HG03469 (cell line): ENCODE measurements around the gene PRIM1.
"Not testable (repeated sequence)": the region's sequence is repeated elsewhere in the genome, so short reads cannot be mapped to it uniquely, and the experiment has no call there.

ENCODE experiments used
- ATAC-seq: cut with Tn5 transposase; IDR thresholded peaks from one replicate; pipeline ENCODE4 v1.9.1; 2021; ENCODE audit warnings: mild to moderate bottlenecking, moderate library complexity, moderate number of reproducible peaks; ENCODE audit not compliant: unreplicated experiment

Gene PRIM1

DNA sequence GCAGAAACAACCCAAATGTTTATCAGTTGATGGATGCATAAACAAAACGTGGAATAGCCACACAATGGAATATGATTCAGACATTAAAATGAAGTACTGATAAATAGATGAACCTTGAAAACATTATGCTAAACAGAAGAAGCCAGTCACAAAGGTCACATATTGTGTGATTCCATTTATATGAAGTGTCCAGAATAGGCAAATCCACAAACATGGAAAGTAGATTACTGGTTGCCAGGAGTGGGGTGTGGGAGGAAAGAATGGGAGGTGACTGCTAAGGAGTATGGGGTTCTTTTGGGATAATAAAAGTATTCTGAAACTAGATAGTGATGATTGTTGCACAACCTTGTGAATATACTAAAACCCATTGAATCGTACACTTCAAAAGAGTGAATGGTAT, 9.7 kb upstream of the PRIM1 start:
- no peak for ATAC-seq

DNA sequence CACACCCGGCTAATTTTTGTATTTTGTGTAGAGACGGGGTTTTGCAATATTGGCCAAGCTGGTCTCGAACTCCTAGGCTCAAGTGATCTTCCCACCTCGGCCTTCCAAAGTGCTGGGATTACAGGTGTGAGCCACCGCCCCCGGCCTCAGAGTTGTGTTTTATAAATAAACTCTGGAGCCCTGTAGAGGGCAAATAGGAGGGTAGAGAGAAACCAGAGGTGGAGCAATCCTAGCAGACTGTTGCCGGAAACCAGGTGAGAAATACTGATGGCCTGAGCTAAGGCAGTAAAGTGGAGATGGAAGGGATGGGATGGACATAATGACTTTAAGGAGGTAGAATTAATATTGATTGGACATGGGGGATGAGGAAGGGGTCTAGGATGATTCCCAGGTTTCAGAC, 8.3 kb upstream of the PRIM1 start:
- no peak for ATAC-seq

DNA sequence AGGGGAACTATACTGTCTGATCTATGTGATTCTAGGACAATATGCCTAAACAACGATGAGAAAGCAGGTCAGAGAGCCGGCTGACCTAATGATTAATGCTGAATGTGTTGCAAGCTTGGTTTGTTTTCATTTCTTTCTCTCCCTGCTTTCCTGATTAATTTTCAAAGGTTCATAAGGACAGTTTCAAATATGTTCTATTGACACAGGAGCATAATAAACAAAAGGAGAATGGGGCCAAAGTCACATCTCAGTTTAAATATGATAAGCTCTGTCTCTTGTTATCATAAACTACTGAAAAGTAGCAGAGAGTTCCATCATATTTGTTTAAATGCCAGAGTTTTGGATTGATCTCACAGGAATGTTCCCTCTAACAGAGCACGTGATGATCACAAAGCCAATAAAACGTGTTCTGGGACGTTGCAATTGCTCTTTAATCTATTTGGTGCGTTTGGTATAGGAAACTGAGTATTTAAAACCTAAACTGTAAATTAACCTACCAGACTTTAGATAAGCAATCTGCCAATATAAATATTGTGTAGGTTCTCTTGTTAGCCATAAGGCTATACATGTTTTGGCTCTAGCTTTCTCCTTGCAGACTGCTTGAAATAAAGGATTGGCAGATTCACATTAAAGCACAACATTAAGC, 7.3 kb upstream of the PRIM1 start:
- ATAC-seq, result no peak

DNA sequence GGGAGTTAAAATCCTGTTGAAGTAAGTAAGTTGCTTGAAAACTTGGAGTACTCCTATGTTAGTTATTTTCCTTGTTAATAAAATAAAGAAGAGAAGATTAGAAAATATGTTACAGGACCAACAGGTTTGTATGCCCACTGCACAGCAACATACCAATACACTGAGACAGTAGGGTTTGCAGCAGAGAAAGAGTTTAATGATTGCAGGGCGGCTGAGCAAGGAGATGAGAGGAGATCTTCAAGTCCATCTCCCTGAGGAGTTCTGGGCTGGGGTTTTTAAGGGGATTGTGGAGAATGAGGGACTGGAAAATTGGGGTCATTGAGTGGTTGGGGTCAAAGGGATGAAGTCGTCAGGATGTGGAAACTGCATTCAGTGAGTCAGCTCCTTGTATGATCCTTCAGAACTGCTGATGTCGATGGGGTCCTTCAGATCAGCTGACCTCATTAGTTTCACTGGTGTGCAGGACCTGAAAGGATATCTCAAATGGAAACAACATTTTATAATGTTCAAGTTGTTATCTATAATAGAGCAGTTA, 6.7 kb upstream of the PRIM1 start:
- ATAC-seq, result no peak

DNA sequence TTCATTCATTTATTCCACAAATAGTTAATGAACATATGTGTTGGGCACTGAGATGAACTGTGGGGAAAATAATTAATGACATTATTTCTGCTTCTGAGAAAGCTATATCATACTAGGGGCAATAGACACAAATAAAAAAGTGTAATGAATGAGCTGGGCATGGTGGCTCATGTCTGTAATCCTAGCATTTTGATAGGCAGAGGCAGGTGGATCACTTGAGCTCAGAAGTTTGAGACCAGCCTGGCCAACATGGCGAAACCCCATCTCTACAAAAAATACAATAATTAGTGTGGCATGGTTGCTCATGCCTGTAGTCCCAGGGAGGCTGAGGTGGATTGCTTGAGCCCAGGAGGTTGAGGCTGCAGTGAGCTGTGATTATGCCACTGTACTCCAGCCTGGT, 5.8 kb upstream of the PRIM1 start:
- ATAC-seq, result not testable (repeated sequence)

DNA sequence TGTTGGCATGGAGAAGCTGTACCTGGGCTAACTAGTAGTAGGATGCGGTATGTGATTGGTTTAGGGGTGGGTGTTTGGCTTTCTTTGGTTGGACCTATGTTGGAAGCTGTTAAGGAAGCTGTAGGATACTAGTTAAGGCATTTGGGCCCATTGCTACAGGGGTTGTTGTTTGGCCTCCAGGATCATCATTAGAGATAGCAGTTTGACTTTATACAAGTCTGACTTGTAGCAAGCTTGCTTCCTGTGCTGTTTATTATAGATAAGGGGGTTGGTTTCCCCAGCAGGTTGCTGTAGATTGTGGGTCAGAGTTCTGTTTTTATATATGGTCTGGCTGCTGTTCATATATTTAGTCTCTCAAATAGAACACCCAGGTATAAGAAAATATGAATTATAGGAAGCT, 1.4 kb upstream of the PRIM1 start:
- ATAC-seq, result no peak

DNA sequence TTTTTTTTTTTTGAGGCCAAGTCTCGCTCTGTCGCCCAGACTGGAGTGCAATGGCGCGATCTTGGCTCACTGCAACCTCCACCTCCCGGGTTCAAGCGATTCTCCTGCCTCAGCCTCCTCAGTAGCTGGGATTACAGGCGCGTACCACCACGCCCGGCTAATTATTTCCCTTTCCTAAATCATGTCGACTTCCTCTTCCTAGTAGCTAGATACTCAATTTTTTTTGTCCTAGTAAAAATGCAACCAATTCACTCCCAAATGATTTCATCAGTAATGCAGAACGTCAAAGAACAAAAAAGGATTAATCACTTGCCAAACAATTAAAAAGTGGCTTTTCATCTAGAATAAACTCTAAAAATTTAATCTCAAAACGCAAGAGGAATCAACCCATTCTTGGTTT, 1.5 kb downstream of the PRIM1 start:
- ATAC-seq, result not testable (repeated sequence)

DNA sequence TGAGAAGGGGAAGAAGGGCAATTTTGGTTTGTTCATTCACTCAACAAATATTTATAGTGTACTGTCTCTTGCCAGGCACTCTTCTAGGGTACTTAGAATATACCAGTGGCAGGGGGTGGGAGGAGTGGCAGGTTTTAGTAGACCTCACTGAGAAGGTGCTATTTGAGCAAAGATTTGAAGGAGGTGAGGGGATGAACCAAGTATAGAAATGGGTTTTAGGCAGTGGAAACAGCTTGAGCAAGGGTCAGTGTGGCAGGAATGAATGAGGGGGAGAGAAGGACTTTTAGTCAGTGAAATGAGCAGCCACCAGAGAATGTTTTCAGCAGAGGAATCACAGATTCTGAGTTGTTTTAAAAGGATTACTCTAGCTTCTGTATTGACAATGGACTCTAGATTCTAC, 2.3 kb downstream of the PRIM1 start:
- no peak for ATAC-seq

DNA sequence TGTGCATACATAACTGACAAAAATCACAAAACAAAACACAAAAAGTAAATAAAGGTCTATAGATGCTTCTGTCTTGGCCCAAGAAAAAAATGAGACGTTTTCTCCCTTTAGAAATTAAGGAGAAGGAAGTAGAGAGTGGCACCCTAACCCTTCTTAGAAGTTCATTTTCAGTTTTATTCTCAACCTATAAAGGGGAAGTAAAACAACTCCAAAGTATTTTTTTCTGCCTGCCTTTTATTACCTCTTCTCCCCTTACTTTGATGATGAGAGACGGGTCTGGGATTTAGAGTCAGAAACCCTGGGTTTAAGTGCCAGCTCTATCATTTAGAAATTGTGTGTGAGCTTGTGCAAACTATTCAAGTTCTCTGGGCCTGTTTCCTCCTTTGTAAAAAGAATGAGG, 2.8 kb downstream of the PRIM1 start:
- ATAC-seq, result no peak

DNA sequence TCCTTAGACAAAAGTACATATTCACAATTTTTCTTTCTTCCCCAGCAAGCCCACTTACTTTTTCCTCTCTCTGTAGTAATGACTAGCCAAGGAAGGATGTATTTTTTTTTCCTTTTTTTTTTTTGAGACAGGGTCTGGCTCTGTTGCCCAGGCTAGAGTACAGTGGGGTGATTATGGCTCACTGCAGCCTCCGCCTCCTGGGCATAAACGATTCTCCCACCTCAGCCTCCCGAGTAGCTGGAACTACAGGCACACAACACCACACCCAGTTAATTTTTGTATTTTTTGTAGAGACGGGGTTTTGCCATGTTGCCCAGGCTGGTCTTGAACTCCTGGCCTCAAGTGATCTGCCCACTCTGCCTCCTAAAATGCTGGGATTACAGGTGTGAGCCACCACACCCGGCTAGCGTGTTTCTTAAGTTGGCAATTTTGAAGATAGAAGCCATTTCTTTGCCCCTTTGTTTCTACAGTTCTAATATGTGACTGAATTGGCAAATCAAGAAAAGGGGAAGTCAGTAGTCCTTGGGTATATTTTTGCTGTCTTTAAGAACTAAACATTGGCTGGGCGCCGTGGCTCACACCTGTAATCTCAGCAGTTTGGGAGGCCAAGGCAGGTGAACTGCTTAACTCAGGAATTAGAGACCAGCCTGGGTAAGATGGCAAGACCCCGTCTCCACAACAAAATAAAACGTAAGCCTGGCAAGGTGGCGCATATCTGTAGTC, 23.8 kb downstream of the PRIM1 start:
- no peak for ATAC-seq

DNA sequence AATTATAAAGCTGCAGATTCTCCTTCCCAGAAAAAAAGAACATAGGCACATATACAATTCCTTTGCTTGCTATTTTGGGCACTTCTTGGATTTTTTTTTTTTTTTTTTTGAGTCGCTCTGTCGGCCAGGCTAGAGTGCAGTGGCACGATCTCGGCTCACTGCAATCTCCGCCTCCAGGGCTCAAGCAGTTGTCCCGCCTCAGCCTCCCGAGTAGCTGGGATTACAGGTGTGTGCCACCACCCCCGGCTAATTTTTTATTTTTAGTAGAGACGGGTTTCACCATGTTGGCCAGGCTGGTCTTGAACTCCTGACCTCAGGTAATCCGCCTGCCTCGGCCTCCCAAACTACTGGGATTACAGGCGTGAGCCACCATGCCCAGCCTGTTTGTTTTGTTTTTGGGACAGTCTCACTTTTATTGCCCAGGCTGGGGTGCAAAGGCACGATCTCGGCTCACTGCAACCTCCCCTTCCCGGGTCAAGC, 25.9 kb downstream of the PRIM1 start:
- ATAC-seq, result not testable (repeated sequence)

DNA sequence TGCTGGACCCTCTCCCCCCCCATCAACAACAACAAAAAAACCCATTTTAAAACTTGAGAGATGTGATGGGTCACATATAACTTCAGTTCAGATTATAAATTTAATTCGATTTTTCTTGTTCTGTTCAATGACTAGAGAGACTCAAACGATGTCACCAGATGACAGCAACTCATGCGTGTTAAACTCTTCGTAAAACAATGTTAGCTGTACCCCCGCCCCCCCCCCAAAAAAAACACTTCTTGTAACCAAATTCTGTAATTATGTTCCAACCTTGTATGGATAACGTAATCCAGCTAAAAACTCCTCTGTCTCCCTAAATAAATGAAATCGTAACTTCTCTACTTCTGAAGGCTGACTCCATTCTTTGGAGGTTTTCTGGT, 26.4 kb downstream of the PRIM1 start:
- no peak for ATAC-seq

DNA sequence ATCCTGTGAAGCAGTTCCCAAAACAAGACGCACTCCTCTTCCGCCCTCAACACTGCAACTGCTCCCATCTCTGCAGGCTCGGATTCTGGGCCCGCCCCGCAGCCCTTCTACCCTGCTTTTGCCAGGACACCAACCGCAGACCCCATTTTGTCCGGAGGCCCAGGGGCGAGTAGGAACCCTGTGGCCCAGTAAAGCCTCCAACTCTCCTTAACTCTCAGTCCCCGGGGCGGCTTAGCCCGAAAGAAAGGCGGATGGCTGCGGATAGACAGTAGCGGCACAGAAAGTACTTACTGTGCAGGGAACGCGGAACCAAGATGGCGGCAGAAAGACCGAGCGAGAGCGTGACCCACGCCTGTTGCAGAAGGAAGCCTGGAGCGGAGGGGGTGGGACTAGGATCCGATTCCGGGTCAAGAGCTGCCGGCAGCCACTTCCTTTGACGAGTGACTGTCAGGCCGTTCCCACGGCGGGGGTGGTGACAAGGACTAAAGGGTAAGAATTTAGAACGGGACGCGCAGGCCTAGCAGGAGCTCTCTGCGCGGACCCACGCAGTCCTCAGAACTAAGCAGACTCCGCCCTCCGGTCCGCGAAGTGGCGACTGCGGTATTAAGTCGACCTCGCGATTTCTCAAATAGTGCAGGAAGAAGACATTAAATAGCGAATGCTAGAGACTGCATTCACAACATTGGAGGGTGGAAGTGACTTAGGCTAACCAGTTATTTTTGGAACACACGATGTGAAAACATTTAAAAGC, 27.0 kb downstream of the PRIM1 start, which contains the start of gene NACA:
Gene NACA (minus strand): TSS at position 328 of the 751 bp plus-strand sequence. CDS start 778 bp downstream, outside the sequence.
- ATAC-seq, result peak; percentile 89

DNA sequence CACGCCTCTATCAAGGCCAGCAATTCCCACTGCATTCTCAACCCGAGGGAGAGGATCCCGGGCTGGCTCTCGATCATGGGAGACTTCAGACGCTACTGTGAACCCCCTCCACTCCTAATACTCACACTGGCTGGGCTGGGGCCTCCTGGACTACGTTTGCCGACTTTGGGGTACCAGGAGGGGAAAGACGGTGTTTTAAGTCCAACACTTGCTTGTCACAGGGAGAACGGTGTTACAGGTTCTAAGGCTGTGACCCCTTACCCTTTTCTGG, 27.5 kb downstream of the PRIM1 start:
- ATAC-seq, result no peak

DNA sequence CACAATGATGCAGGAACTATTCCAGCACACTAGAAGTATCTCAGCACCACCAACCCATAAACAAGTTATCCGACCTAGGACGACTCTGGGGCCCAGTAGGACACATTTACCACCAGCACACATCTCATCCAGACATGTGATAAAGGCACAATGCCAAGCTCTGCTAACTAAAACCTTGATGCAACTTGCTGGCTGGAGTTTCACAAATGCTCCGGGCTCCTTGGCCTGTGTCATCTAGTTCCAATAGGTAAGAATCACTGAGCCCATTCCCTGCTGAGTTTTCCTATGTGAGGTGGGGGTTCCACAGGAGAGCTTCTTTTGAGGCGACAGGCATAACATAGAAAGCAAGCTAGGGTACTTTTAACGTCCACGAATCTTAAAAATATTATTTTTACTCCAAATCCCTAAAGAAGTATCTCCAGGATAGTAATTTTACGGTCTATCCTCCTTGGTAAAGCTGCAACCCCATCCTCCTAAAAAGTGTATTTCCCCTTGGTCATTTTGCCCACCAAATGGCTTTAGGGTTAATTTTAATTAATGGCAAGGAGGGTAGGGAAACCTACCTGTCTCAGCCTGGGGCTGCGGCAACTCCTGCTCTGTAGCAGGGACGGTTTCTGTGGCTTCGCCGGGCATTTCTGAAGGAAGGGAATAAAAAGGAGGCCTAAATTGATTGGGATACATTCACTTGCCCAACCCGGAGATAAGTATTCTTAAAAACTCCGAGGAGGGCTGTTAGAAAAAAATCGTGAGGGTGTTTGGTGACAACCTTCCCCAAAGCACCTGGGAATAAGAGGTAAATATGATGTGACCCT, 28.0 kb downstream of the PRIM1 start:
- ATAC-seq, result no peak

DNA sequence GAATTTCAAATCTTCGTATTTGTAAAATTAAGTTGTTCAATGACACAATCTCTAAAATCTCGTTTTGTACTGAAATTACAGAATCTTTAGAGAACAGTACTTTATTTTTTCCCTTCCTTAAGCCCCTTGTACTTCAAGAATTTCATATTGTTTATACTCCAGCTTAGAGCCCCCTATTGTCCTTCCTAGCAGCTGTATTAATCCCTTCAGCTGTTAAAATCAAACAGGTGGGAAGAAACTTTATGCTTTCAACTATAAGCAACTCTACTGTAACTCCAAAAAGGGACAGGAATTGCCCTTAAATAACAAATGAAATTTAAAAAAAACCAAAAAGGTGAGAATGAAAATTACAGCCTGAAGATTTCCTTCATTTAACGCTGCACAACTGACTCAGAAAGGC, 28.8 kb downstream of the PRIM1 start:
- ATAC-seq, result no peak

DNA sequence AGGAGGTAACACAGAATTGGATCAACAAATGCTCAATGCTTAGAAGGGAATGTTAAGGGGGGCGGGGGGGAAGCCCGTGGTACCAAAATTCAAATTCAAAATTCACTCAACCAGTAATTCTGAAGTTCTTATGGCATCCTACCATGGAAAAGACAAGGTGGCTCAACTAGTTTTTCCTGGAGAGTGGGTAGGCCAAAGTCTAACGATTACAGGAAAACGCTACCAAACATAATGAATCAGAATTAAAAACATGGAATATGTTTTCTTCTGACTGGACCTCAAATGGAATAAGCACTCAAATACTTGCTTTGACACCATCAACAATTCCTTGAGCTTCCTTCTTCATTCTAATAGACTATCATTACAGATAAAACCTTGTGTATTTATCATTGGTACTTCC, 29.3 kb downstream of the PRIM1 start:
- ATAC-seq, result no peak

DNA sequence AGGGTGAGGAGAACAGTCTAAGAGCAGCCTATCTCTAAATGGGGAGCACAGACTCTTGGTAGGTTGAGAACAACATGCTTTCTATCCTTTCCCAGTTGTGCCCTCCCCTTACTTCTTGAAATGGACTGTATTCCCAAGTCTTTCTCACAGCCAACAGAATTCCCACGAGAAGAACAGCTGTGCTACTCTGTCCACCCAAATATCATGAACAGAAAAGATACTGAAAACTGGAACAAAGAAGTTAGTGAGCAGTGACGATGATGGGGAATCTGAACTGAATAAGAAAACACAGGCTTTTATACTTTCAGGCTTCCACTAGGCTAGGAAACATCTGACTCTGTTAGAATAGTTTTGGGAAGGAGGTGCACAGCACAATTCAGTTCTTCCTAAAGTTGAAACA, 30.4 kb downstream of the PRIM1 start:
- no peak for ATAC-seq

DNA sequence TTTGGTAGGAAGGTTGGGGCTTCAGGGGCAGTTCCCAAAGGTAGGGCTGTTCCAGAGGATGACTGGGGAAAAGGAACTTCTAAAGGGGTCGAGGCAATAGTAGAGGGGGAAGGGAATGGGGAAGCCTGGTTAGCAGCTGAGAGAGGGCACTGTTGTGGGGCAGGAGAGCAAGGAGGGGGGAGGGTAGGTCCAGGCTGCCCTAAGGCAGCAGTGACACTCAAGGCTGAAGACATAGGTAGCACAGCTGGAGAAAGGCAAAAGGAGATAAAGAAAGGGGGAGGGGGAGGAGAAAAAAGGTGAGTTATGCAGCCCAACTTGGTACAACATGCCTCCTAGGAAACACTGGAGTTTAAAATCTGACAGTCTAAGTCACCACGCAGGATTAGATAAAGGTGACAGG, 30.9 kb downstream of the PRIM1 start:
- no peak for ATAC-seq

DNA sequence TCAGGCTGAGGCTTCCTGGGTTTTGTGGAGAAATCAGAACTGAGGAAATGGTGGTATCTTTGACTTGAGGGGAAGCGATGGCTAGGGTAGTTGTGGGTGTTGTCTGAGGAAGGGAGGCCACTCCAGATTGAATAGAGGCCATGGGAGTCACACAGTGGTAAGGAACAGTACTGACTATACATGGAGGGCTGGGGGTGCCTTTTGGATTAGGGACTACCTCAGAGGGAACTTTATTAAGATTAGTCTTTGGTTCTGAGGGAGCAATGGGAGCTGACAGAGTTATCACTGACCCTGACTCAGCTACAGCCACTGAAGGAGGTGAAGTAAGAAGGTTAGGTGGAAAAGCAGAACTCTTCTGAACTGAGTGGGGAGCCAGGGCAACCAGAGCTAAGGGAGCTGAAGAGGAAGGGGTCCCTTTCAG, 31.4 kb downstream of the PRIM1 start:
- ATAC-seq, result no peak

DNA sequence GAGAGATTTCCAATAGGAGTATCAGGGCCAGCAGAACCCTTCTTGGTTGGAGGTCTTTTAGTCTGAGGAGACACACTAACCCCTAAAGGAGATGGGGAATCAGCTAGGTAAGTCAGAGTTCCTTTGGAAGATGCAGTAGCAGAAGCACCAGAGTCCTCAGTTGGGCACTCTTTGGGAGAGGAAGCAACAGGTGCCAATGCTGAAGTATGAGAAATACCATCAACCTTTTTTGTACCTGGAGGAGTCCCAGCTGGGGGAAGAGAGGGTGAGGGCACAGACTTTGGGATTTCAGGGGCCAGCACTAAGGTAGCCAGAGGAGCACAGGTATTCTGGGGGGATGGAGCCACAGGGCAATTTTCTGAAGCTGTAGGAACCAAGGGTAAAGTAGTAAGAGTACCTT, 33.1 kb downstream of the PRIM1 start:
- ATAC-seq, result no peak
